ENCODE results near the gene COL6A6.

COL6A6 gene, protein sequence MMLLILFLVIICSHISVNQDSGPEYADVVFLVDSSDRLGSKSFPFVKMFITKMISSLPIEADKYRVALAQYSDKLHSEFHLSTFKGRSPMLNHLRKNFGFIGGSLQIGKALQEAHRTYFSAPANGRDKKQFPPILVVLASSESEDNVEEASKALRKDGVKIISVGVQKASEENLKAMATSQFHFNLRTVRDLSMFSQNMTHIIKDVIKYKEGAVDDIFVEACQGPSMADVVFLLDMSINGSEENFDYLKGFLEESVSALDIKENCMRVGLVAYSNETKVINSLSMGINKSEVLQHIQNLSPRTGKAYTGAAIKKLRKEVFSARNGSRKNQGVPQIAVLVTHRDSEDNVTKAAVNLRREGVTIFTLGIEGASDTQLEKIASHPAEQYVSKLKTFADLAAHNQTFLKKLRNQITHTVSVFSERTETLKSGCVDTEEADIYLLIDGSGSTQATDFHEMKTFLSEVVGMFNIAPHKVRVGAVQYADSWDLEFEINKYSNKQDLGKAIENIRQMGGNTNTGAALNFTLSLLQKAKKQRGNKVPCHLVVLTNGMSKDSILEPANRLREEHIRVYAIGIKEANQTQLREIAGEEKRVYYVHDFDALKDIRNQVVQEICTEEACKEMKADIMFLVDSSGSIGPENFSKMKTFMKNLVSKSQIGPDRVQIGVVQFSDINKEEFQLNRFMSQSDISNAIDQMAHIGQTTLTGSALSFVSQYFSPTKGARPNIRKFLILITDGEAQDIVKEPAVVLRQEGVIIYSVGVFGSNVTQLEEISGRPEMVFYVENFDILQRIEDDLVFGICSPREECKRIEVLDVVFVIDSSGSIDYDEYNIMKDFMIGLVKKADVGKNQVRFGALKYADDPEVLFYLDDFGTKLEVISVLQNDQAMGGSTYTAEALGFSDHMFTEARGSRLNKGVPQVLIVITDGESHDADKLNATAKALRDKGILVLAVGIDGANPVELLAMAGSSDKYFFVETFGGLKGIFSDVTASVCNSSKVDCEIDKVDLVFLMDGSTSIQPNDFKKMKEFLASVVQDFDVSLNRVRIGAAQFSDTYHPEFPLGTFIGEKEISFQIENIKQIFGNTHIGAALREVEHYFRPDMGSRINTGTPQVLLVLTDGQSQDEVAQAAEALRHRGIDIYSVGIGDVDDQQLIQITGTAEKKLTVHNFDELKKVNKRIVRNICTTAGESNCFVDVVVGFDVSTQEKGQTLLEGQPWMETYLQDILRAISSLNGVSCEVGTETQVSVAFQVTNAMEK (N-terminal part only)

DNA sequence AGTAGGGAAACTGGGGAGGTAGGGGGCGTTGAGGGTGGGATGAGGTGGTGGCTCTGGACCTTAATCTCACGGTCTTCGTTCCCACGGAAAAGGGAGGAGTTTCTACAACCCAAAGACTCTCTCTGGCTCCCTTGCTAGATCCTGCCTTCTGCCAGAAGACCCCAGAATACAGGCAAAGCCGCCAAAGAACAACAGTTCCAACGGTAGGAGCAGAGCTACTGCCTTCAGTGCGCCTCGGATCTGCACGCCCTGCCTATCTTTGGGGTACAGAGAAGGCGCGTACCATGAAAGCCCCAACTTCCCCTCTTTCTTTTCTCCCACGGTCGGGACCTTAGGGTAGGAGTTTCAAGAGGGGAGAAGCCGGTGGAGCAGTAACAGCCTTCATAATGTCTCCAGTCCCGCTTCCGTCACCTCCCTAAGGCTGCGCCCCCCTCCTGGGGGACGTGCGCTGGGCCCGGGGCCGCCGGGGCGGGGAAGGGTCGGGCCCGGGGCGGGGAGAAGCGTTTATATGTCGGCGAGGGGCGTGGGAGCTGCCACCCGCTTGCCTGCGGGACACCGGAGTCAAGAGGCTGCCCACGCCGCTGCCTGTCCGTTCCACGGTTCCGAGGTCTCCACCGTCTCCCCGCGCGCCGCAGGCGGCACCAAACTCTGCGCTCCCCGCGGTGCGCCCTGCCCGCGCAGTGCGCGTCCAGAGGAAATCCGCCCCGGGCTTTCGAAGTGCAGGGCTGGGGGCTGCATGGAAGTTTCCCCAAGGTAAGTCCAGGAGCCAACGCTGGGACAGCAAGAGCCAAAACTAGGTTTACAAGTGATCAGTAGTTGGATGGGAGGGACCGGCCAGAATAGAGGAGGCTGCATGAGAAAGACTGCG, at the start of gene COL6A6:
Gene COL6A6 (plus strand): TSS at position 533 of the 868 bp plus-strand sequence. CDS start 43,188 bp downstream, outside the sequence.
- no peak for DNase-seq (ENCODE audit: low read depth in 1 of 2, low spot score in 1 of 2)

DNA sequence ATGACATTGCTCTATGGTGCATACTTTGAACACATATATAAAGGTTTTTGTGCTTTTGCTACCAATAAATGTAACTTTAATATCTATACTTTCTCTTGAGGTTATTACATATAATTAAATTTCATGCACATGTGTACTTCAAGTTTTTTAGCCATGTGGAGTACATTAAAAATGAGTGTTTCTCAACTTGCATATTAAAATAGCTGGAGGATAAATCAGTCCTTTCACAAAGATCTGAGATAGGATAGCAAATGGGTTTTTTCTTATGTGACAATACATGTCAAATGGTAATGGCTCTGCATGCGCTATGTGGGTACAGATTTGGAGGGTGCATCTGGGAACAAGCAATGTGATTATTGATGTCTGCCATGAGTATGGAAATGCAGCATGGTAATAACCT, 48.7 kb upstream of the COL6A6 start:
- DNase-seq (ENCODE audit: low read depth in 1 of 2, low spot score in 1 of 2), result no peak

DNA sequence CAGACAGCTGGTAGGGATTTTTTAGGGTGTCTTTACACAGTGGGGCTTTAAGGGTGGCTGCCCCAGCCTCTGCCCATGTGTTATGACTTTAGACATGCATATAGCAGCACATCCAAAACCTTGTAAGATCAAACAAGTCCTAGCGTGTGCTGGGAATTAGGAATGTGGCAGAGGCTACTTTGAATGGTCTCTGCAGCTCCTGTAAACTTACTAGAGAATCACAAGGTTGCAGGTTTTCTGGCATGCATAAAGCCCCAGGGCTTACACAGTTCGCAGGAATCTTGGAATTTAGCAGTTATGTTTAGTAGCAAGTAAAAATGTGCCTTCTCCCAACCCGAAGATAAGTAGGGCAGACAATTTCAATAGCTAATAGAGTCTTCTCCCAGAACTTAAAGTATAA, 46.9 kb upstream of the COL6A6 start:
- DNase-seq (ENCODE audit: low read depth in 1 of 2, low spot score in 1 of 2), result no peak

DNA sequence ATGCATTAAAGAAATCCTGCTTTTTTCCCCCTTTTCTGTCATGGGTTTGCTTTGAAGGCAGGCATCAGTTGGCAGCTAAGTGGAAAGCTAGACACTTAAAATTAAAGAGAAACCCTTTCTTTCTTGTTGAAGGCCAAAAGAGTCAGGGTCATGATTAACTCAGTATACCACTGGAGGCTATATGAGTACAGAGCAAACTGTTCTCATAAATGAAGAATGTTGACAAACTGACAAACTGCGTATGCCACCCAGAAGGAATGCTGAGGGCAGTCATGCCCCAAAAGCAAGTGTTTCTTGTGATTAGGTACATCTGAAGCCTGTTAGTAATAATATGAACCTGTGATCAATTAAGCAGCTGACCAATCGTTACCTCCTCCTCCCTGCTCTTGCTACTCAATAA, 43.6 kb upstream of the COL6A6 start:
- no peak for DNase-seq (ENCODE audit: low read depth in 1 of 2, low spot score in 1 of 2)

DNA sequence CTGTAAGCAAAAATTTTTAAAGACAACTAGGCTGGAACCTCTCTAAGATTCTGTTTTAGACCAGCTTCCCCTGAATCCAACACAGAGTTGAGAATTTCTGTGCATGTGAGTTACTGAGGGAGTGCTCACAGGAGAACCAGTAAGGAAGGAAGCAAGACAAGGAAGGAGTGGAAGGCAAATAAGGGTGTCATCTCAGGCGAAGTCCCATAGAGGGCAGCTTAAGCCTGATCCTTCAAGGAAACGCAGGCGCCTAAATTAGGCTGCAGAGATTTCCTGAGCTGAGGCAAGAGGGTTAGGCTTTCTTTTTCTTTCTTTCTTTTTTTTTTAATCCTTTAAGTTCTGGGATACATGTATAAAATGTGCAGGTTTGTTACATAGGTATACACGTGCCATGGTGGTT, 36.2 kb upstream of the COL6A6 start:
- DNase-seq (ENCODE audit: low read depth in 1 of 2, low spot score in 1 of 2), result no peak

DNA sequence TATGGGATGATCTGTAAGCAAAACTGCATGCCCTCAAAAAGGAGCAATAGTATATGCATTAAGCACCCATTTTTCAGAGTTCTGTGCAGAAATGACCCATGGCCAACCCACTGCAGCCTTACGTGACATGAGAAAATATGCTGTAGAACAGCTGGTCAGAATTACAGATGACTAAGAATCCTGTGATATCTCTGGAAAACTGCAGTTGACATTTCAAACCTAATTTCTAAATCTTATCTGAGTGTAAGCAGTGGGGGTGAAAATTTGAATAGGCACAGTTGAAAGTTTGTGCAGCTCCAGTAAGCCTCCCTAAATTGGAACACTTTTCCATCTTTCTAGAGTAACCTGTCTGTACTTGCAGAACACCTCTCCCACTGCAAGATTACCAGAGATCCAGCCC, 28.7 kb upstream of the COL6A6 start:
- no peak for DNase-seq (ENCODE audit: low read depth in 1 of 2, low spot score in 1 of 2)

DNA sequence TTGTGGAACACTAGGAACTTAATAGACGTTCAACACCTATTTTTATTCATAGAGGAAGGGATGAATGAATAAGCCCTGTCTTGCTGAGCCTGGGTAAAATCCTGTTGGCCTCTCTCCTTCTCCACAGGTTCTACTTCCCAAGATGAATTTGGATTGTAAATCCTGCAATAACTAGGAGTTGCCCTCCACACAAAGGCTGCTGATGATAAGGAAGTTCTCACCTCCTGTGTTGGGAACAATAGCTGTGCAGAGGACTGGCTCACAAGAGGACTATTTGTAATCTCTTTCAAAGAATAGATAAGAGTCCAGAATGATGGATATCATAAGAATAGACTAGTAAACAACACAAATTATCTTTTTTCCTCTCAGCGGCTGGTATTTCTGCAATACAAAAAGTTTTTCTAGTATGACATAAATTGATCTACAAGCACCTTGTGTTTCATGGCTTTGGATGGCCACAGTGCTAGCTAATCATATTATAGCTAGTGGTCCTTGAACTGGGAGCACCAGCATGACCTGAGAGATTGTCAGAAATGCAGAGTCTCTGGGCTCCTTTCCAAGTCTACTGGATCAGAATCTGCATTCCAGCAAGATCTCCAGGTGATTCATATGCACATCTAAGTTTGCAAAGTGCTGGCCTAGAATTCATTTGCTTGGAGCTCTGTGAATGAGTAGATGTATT, 28.1 kb upstream of the COL6A6 start:
- DNase-seq (ENCODE audit: low read depth in 1 of 2, low spot score in 1 of 2), result no peak

DNA sequence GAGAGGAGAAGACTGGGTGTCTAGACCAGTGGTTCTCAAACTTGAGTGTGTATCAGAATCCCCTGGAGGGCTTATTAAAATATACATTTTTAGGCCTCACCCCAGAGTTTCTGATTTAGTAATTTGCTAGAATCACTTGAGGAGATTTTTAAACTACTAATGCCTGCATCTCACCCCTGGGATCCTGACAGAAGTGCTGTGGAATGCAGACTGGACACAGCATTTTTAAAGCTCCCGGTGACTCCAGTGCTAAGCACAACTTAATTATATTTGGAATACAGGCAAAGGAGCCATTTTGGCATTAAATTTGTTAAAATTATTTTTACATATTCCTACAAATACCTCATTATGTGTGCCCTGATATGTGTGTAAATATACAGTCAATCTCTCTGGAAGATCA, 26.7 kb upstream of the COL6A6 start:
- DNase-seq (ENCODE audit: low read depth in 1 of 2, low spot score in 1 of 2), result no peak

DNA sequence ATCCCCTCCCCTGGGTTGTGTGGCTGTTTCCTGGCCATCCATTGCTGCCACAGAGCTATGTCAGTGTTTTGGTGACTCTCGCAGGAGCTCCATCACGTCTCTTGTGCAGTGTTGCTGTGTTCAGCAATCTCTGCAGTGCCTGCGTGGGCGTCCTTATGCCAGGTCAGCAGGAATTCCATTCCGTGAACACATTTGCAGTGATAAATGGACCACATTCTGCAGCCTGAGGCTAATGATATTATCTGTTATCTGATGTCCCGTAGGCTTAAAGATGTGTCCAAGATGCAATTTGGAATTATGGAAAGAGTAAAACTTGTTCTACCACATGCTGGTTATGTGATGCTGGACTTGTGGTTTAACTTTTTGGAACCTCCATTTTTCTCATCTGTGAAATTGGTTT, 25.5 kb upstream of the COL6A6 start:
- DNase-seq (ENCODE audit: low read depth in 1 of 2, low spot score in 1 of 2), result no peak

DNA sequence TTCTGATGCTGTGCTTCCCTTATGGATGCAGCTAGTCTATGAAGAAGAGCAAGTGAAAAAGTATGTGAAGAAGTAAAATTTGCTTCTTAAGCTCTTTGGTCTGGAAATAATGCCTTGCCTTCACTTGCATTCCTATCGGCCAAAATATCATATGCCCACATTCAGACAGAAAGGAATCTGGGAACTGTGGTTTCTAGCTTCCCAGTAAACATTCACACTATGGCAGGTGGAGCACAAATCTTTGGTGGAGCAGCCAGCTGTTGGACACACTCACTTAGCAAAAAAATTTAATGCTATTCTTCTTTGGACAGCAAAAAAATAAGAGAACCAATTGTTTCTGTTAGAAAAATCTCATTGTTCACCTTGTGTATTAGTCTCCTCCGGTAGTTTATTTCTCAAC, 12.3 kb upstream of the COL6A6 start:
- no peak for DNase-seq (ENCODE audit: low read depth in 1 of 2, low spot score in 1 of 2)

DNA sequence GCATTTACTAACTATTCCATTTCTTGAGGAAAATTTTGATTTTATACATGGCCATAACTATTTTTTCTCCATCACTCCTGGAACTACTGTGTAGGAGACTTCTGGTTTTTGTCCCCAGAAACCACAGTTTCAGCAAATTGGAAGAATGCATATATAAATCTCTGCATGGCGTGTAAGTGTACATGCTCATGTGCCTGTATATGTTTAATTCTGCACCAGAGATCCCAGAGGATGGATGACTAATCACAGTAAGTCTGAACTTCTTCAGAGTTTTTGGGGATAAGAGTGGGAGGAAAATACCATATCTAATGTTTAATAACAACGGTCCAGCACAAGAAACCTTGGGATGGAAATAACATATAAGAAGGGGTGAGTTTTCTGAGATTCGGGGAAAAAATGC, 10.9 kb upstream of the COL6A6 start:
- DNase-seq (ENCODE audit: low read depth in 1 of 2, low spot score in 1 of 2), result no peak

DNA sequence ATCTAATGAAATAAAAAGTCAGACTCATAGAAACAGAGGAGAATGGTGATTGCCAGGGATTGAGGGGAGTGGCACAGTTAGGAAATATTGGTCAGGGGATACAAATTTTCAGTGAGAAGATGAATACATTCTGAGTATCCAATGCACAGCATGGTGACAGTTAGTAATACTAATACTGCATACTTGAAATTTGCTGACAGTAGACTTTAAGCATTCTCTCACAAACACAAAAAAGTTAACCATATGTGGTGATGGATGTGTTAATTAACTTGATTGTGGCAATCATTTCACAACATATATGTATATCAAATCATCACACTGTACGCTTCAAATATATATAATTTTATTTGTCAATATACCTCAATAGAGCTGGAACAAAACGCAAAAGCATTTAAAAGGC, 9.2 kb upstream of the COL6A6 start:
- DNase-seq (ENCODE audit: low read depth in 1 of 2, low spot score in 1 of 2), result no peak

DNA sequence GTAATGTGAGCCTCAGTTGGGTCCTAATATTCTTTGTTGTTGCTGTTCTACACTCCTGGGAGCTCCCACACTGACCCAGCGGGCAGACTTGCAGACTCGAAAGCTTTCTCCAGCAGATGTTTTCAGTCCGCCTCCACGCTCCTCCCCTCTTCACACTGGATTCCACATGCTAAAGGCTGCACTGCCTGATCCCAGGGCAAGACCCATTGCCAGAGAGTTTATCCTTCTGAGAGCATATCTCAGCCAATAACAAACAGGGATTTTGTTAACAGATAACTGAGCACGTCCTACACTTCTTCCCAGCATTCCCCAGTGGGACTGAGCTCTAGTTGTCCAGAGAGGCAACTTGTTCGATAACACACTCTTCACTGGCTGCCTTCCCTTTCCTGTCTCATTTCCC, 8.0 kb upstream of the COL6A6 start:
- DNase-seq (ENCODE audit: low read depth in 1 of 2, low spot score in 1 of 2), result no peak

DNA sequence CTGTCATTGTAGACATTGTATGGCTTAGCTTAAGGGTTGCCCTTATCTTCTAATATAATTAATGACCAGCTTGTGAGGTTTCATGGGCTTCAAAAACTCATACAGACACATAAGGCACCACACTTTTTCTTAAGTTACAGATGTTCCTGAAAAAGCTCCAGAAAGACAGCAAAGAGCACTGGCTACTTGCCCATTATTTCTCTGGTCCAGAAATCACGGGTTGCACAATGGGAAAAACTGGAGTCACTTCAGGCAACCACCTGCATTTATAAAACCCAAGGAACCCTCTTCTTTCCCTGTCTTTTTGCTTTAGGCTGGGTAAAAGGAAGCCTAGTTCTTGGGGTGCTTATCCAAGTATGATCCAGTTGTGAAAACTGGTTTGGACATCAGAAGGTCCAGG, 2.3 kb upstream of the COL6A6 start:
- no peak for DNase-seq (ENCODE audit: low read depth in 1 of 2, low spot score in 1 of 2)

DNA sequence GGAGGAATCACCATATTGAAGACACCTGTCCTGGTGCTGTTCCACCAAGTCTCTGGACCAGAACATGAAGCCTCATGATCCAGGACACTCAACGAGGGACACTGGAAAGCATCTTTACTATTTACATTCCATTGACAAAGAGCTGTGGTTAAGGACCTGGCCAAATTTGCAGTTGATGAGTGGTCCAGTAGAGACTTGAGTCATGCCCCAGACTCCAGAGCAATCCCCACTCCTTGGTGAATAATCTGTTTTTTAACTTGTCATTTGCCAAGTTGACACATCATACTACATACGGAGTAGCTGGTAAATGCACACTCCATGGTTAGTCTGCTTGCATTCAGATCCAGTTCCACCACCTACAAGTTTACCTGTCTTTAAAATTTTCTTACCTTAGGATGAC, 1.2 kb upstream of the COL6A6 start:
- DNase-seq (ENCODE audit: low read depth in 1 of 2, low spot score in 1 of 2), result no peak

DNA sequence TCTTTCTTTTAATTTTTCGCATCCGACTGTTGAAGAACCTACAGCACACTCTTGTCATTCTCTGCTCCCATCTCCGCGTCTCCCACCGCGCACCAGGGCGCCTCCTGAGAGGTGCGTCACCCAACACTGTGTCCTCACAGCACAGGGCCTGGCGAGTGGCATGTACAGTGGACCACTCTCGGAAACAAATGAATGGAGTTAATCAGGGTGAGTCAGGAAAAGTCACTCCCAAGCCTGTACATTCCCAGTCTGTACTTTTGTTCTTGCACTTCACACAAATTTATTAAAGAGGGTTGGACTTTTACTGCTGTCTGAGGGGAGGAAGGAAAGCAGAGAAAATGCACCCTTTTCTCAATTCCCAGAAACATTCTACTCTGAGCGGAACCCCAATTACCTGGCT, 625 bp downstream of the COL6A6 start:
- no peak for DNase-seq (ENCODE audit: low read depth in 1 of 2, low spot score in 1 of 2)

DNA sequence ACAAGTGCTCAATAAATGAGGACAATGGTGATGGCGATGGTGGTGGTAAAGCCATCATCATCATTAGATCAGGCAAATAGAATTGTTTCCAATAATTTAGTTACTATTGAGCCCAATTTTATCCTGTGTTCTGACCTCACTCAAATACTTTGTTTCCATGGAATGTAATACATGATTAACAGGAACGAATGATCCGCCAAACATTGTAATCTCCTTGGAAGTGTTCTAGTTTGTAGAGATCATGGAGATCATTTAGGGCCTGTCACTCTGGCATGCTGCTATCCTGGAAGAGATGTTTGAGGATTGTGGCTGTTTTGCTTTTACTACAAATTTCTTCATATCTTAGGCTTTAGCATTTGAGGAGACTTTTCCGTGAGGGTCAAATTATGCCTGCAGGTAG, 2.8 kb downstream of the COL6A6 start:
- no peak for DNase-seq (ENCODE audit: low read depth in 1 of 2, low spot score in 1 of 2)

DNA sequence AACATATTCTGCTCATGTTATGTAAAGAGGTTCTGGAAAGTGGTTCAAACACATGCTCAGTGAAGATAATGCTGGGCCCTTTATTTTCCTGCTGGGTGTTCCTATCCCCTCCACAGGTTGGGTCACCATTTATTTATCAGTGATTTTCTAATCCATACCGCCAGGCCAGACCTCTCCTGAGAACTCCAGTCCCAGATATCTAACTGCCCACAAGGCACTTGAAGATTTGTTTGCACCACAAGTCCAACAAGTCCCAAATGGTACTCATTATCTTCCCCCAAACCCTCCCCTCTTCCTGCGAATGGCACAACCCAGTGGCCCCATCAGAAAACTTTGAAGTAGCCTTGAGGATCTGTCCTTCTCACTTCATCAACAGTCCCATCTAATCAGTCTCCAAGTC, 5.4 kb downstream of the COL6A6 start:
- no peak for DNase-seq (ENCODE audit: low read depth in 1 of 2, low spot score in 1 of 2)

DNA sequence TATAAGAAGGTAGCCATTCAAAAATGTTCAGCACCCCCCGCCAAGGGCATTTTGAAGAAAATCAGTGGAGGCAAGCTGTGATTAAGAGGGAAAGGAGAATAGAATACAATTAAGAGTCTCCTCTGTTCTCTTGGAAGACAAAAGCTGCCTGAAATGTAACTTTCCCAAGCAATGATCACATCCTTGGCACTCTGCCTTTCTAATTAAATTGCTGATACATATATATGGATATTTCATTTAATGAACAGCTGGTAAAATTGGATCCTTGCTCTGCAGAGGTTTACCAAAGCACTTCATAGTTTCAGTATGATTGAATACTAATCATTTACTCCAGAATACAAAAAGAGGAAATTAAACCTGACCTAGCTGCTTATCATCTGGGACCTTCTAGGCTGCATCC, 10.4 kb downstream of the COL6A6 start:
- no peak for DNase-seq (ENCODE audit: low read depth in 1 of 2, low spot score in 1 of 2)

DNA sequence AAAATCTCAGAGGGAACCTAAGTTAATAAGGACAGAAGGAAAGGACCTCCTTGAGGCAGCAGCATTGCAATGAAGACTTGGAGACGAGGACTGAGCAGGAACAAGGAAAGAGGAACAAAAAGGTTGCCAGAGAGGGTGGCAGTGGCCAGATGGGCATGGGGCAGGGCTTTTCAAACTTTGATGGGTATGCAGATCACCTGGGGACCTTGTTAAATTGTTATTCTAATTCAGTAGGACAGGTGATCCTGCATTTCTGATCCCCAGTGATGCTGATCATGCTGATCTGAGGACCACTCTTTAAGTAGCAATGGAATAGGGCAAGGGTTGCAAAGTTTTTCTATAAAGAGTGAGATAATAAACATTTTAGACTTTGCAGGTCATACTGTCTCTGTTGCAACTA, 11.1 kb downstream of the COL6A6 start:
- no peak for DNase-seq (ENCODE audit: low read depth in 1 of 2, low spot score in 1 of 2)
